Stimulated activated CD4-positive, alpha-beta T cell treated with anti-CD3 and anti-CD28 coated beads, TNF-alpha, amount 100 ng/mL, for 1 hour (primary cell): ENCODE results near the gene LTBP2.

Experiments
- DNase-seq, 3 donors: peaks; one replicate each; pipeline ENCODE4 v3.0.0-alpha.2; 2020; ENCODE audit warnings: low read depth in 3 of 3, low spot score in 1 of 3

The LTBP2 gene

GRCh38 chr14:74492776-74493342 lies 119.2 kb downstream of the LTBP2 start, which contains the start of gene NPC2:
TSS of gene NPC2 (minus strand) at chr14:74493305. CDS start at chr14:74493274, 31 bp downstream.
- DNase-seq = no peak

- no peak for DNase-seq
Measured at GRCh38 chr14:74491956-74492775, 119.9 kb downstream of the LTBP2 start.

GRCh38 chr14:74490486-74490885 lies 121.6 kb downstream of the LTBP2 start:
- DNase-seq = no peak

GRCh38 chr14:74488786-74489397 lies 123.1 kb downstream of the LTBP2 start:
- no peak for DNase-seq

GRCh38 chr14:74486164-74486563 lies 125.9 kb downstream of the LTBP2 start:
- no peak for DNase-seq

GRCh38 chr14:74483321-74483720 lies 128.7 kb downstream of the LTBP2 start:
- no peak for DNase-seq

GRCh38 chr14:74482571-74482970 lies 129.5 kb downstream of the LTBP2 start:
- no peak for DNase-seq

- DNase-seq = no peak
Measured at GRCh38 chr14:74480046-74480445, 132.0 kb downstream of the LTBP2 start.

- DNase-seq = no peak
Measured at GRCh38 chr14:74478996-74479635, 132.9 kb downstream of the LTBP2 start.

- no peak for DNase-seq
Measured at GRCh38 chr14:74476607-74477006, 135.4 kb downstream of the LTBP2 start.

- DNase-seq = no peak
Measured at GRCh38 chr14:74476107-74476506, 135.9 kb downstream of the LTBP2 start.

- DNase-seq = no peak
Measured at GRCh38 chr14:74475678-74476077, 136.4 kb downstream of the LTBP2 start.

GRCh38 chr14:74474376-74474775 lies 137.7 kb downstream of the LTBP2 start:
- no peak for DNase-seq

GRCh38 chr14:74472601-74473000 lies 139.4 kb downstream of the LTBP2 start:
- DNase-seq = no peak

GRCh38 chr14:74469548-74470518 lies 142.2 kb downstream of the LTBP2 start:
- DNase-seq = no peak

GRCh38 chr14:74468513-74468912 lies 143.5 kb downstream of the LTBP2 start:
- no peak for DNase-seq

GRCh38 chr14:74465335-74465734 lies 146.7 kb downstream of the LTBP2 start:
- DNase-seq = no peak

- DNase-seq = no peak
Measured at GRCh38 chr14:74464785-74465184, 147.3 kb downstream of the LTBP2 start.

GRCh38 chr14:74463697-74464096 lies 148.3 kb downstream of the LTBP2 start:
- DNase-seq = no peak

GRCh38 chr14:74462993-74463392 lies 149.0 kb downstream of the LTBP2 start:
- DNase-seq = no peak

GRCh38 chr14:74459976-74460375 lies 152.1 kb downstream of the LTBP2 start:
- DNase-seq = no peak
